GM18511 (cell line): ENCODE results near the gene MDH2.
"Not testable (repeated sequence)": the region's sequence is repeated elsewhere in the genome, so short reads cannot be mapped to it uniquely, and the experiment has no call there.

Source experiments
- ATAC-seq: cut with Tn5 transposase; IDR thresholded peaks from one replicate; pipeline ENCODE4 v1.9.1; 2021; ENCODE audit warnings: mild to moderate bottlenecking, moderate library complexity; ENCODE audit not compliant: unreplicated experiment

Gene MDH2

DNA sequence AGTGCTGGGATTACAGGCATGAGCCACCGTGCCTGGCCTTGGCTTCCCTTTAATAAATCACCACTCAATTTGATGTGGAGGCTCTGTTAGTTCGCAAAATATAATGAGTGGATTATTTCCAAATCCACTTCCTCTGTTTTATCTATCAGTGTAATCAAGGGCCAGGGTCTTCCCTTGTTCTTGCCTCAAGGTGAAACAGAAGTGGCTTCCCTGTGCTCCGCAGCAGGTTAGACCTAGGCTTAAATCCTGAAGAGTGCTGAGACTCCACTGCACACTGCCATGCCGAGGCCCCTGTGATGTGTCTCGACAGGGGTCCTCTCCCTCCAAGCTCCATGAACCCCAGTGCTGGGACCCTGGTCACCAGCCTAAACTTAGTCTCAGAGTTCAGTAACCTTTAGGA is 59.0 kb downstream of the MDH2 start:
- ATAC-seq: no peak

DNA sequence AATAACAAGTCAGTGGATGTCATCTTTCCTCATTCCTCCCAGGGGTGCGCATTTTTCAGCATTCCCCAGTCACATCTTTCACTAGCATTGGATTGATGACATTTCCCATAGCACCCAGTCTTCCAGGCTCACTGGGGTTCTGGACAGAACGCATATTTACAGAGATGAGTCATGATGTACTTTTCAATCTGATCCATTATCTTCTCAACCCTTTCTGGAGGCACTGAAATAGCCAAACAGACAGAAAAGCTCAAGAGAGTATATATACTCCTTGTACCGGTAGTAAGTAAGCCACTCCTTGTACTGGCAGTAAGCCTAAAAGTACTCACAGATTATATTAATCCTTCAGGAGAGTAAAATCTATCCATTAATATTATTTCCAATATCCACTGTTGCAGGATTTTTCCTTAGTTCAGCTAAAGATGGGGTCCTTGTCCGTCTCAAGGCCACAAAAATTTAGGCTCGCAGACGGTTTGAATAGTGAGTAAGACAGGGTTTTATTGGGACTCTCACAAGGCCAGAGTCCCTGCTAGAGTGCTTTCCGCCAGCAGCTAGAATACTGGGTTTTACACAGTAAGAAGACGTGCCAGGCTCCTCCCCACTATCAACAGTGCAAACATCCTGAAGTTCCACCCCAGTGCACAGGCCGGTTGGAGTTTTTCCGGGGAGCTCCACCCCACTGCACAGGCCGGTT is 60.8 kb downstream of the MDH2 start:
- ATAC-seq: no peak

DNA sequence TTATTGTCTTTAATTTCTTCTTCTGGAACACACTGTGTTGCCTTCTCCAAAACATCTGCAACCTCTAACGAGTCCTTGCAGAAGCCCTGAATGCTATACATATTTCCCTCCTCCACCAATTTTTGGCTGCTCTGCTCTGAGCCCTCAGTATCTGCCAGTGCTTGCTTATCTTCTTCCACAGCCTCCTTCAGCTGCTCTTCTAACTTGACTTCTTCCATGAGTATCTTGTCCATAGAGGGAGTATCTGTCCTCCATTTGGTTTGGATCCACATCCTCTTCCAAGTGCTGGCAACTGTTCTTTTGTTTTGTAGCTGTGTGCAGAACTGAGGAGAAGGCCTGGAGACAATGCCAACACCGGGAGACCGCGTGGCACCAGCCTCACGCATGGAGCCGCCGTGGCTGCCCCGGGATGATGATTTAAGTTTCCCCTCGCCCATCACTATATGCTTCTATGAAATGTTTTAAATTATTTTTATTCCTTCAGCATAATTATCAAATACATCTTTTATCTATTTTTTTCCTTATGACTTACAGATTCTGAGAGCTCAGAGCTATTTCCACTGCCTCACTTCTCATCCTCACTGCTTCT is 65.2 kb downstream of the MDH2 start:
- ATAC-seq: not testable (repeated sequence)

DNA sequence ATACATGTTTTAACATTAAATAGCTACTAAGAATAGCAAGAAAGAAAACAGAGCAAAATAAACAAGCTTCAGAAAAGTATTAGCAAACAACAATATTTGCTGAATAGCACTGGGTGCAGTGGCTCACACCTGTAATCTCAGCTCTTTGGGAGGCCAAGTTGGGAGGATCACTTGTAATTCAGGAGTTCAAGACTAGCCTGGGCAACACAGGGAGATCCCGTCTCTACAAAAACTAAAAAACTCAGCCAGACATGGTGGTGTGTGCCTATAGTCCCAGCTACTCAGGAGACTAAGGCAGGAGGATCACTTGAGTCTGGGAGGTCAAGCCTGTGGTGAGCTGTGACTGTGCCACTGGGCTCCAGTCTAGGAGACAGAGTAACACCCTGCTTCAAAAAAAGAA is 66.8 kb downstream of the MDH2 start:
- ATAC-seq: not testable (repeated sequence)
